WTC11 (cell line): Measurements from ENCODE around the gene CYP21A2. TPM values are rescaled to one million over a fixed set of nuclear protein-coding genes. Genes with fewer than 3 reads are reported as not detected.

Experiments used
- total RNA-seq: library from RNA; stranded (reverse); gene quantifications from 3 replicates; pipeline ENCODE4 v1.2.3, GENCODE V29; 2021

The CYP21A2 gene
- total RNA-seq, 1 experiment from 2014 or later: 1.2 TPM

Other genes with a start within 250 kb of the CYP21A2 start
- gene VARS1, start 242.7 kb upstream of the CYP21A2 start, total RNA-seq: 147 to 177 TPM (median 161 TPM) in 3 replicates
- gene LSM2, start 231.4 kb upstream of the CYP21A2 start, total RNA-seq: 104 to 121 TPM (median 119 TPM) in 3 replicates
- gene HSPA1L, start 223.1 kb upstream of the CYP21A2 start, total RNA-seq: 1.2 to 2.1 TPM (median 1.9 TPM) in 3 replicates
- gene HSPA1A, start 222.9 kb upstream of the CYP21A2 start, total RNA-seq: 57.2 to 80.1 TPM (median 75.8 TPM) in 3 replicates
- gene HSPA1B, start 210.7 kb upstream of the CYP21A2 start, total RNA-seq: 75.3 to 105 TPM (median 96.4 TPM) in 3 replicates
- gene NEU1, start 175.6 kb upstream of the CYP21A2 start, total RNA-seq: 42.6 to 44.8 TPM (median 42.8 TPM) in 3 replicates
- 3.1 to 3.5 TPM (median 3.5 TPM) in 3 replicates for gene SLC44A4, start 159.4 kb upstream of the CYP21A2 start, total RNA-seq
- gene EHMT2, start 140.7 kb upstream of the CYP21A2 start, total RNA-seq: 137 to 169 TPM (median 168 TPM) in 3 replicates
- 24.0 to 46.2 TPM (median 44.1 TPM) in 3 replicates for gene ZBTB12, start 136.3 kb upstream of the CYP21A2 start, total RNA-seq
- 1.3 TPM in 3 replicates for gene C2, start 110.7 kb upstream of the CYP21A2 start, total RNA-seq
- gene CFB, start 92.3 kb upstream of the CYP21A2 start, total RNA-seq: 1.4 to 2.7 TPM (median 1.4 TPM) in 3 replicates
- gene NELFE, start 79.4 kb upstream of the CYP21A2 start, total RNA-seq: 73.8 to 88.7 TPM (median 79.0 TPM) in 3 replicates
- gene SKIC2, start 79.2 kb upstream of the CYP21A2 start, total RNA-seq: 80.0 to 84.0 TPM (median 81.8 TPM) in 3 replicates
- 13.8 to 16.5 TPM (median 15.7 TPM) in 3 replicates for gene DXO, start 66.3 kb upstream of the CYP21A2 start, total RNA-seq
- gene C4A, start 56.4 kb upstream of the CYP21A2 start, total RNA-seq: 3.8 to 5.2 TPM (median 4.2 TPM) in 3 replicates
- gene C4B, start 23.6 kb upstream of the CYP21A2 start, total RNA-seq: 3.7 to 5.1 TPM (median 5.0 TPM) in 3 replicates
- 6.4 to 10.9 TPM (median 9.0 TPM) in 3 replicates for gene TNXB, start 70.9 kb downstream of the CYP21A2 start, total RNA-seq
- gene ATF6B, start 89.8 kb downstream of the CYP21A2 start, total RNA-seq: 46.1 to 49.1 TPM (median 47.5 TPM) in 3 replicates
- gene FKBPL, start 91.9 kb downstream of the CYP21A2 start, total RNA-seq: 8.2 to 9.0 TPM (median 8.4 TPM) in 3 replicates
- gene PRRT1, start 113.5 kb downstream of the CYP21A2 start, total RNA-seq: 1.4 to 2.2 TPM (median 1.6 TPM) in 3 replicates
- 30.0 to 33.8 TPM (median 31.6 TPM) in 3 replicates for gene PPT2, start 115.7 kb downstream of the CYP21A2 start, total RNA-seq
- 15.7 to 17.5 TPM (median 17.4 TPM) in 3 replicates for gene EGFL8, start 126.2 kb downstream of the CYP21A2 start, total RNA-seq
- gene AGPAT1, start 137.7 kb downstream of the CYP21A2 start, total RNA-seq: 84.5 to 88.9 TPM (median 87.5 TPM) in 3 replicates
- gene RNF5, start 140.0 kb downstream of the CYP21A2 start, total RNA-seq: 108 to 114 TPM (median 111 TPM) in 3 replicates
- gene AGER, start 145.8 kb downstream of the CYP21A2 start, total RNA-seq: 17.7 to 20.0 TPM (median 18.1 TPM) in 3 replicates
- gene PBX2, start 151.8 kb downstream of the CYP21A2 start, total RNA-seq: 130 to 165 TPM (median 150 TPM) in 3 replicates
- gene GPSM3, start 154.2 kb downstream of the CYP21A2 start, total RNA-seq: 10.0 to 14.0 TPM (median 13.1 TPM) in 3 replicates
- gene NOTCH4, start 185.7 kb downstream of the CYP21A2 start, total RNA-seq: 2.4 to 2.6 TPM (median 2.6 TPM) in 3 replicates